DMS53 treated with DMSO at 0.1 percent for 48 hours (cell line): Measurements from ENCODE around the gene REEP6.

ENCODE experiments used
- DNase-seq: peaks from one replicate; lab custom pipeline; 2025; ENCODE audit not compliant: unreplicated experiment; lab: John Stamatoyannopoulos, UW

The REEP6 gene

DNA sequence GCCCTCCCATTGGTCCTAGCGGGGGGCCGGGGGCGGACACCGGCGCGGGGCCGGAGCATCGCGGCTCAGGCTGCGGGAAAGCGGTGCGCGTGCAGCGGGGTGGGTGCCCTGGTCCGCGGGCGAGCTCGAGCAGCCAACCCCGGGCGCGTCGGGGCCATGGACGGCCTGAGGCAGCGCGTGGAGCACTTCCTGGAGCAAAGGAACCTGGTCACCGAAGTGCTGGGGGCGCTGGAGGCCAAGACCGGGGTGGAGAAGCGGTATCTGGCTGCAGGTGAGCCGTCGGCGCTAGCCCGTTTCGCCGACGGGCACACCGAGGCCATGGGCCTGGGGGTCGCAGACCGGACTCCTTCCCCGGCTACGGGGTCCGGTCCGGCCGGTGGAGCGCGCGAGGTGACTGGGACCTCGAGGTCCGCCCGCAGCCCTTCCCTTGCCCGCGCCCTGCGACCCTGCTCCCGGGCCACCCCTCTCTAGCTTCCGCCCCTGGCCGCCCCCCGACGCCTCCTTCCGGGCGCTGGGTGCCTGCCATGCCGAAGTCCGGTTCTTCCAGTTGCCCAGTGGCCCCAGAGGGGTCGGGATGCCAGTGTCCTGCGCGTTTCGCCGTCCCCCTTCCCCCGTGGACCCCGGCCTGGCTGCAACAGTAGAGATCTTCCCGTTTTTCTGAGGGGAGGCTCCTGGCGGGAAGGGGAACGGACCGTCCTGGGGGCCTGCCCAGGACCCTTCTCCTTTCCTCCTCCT is at the start of gene REEP6:
Gene REEP6, plus strand, starts transcription at position 68 of the 735 bp plus-strand sequence. Its CDS starts 89 bp downstream, at position 157.
- no peak for DNase-seq

DNA sequence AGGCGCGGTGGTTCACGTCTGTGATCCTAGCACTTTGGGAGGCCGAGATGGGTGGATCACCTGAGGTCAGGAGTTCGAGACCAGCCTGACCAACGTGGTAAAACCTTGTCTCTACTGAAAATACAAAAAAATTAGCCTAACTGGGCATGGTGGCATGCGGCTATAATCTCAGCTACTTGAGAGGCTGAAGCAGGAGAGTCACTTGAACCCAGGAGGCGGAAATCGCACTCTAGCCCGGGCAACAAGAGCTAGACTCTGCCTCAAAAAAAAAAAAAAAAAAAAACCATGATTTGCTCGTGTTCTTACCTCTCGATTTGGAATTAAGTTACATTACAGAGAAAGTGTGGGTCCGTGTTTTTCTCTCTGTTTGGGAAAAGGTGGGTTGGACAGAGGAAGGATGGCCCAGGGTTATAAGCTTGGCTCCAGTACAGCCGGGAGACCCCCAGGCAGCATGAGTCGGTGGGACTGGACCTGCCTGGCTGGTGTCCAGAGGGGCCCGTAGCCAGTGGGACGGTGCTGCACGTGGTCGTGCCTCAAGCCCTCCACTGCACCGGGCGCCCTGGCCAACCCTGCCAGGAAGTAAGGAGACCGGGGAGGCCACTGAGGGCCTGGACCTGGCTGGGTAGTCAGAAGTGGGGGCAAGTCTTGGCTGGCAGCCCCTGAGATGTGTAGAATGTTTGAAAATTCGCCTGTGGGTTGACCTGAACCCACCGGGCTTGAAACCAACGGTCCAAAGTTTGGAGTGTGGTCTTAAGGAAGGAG is 49.1 kb upstream of the REEP6 start:
- no peak for DNase-seq

DNA sequence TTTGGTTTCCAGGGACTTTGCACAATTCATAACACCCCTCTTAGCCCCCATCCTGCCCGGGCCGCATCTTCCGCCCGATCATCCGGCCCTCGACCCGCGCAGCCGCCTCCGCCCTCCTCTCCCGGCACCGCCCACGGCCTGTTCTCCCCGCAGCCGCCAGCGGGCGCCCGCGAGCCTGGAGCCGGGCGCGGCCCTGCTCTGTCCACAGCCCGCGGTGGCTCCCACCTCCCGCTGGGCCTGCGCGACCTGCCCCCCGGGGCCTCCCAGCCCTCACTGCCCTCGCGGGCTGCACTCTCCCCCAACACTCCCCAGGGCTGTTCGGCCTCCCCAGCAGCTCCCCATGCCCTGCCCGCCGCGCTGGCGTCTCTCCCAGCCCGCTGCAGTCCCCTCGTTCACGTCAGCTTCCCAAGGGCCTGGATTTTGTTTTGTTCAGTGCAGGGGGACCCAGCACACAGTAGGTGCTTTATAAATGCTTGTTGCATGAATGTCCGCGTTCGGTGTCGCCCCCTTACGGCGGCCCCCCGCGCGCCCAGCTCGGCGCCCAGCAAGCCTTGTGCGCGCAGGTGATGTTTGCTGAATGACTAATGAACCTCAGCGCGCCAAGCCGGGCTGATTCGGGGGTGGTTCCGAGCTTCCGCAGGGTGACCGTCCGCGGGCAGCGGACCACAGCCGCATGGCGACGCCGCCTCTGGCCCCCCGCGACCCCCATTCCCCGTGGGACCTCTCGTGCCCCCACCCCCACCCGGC is 45.6 kb upstream of the REEP6 start:
- DNase-seq: peak; percentile 29

DNA sequence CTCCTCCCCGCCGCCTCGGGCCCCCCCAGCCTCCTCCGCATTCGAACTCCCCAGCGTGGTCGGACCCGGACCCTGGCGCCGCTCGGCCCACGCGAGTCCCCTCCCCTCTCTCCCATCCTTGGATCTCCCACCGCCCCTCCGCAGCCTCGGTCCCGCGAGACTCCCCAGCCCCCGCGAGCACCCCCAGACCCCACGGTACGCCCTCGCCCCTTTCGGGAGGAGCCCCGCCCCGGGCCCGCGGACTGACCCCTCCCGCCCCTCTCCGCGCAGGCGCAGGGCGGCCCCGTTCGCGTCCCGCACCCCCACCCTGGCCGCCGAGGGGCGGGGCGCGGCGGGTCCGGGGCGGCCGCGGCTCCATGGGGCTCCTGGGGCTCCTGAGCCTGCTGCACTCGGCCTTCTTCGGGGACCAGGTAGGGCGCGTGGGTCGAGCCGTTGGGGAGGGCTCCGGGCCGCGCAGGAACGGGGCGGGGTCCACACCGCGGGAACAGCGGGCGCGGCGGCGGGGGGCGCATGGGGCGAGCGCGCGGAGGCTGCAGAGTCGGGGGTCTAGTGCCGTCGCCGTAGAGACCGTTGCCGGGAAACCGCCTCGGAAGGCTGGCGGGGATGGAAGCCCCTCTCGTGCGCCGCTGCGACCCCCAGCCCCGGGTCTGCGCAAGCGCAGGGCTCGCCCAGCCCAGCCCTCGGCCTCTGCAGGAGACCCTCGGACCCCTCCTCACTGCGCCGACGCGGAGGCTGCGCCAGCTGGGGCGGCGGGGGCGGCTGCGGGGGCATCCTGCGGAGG is 44.9 kb upstream of the REEP6 start:
- DNase-seq: peak; percentile 15

DNA sequence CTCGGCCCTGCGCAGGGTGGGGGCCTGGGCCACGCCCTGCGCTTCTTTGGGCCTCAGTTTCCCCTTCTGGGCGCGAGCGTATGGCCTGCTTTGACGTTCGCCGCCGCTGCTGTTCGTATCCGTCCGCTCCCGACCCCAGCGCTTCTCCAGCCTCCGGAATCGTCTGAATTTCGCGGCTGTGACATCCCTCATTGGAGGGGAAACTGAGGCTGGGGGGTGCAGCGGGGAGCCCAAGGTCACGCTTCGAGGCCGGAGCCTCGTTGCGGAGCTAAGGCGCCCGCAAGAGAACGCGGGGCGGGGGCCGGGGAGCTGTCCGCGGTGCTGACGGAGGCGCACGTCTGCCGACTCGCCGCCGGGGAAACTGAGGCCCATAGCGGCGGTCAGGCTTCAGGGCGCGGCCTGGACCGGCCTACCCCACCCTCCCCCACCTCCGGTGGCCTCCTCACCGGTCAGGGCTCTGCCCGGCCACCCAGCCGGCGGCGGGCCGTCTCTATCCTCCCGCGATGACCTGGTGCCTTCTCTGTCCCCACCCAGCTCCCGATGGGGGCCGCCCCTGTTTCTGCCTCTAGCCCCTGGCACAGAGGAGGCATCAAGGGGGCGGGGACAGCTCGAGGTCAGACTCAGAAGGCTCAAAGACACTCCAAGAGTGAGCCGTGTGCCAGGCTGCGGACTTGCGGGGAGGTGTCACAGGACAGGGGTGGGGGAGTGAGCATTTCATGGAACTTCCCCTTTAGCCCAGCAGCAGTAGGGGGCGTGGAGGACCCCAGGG is 44.1 kb upstream of the REEP6 start:
- DNase-seq: no peak

DNA sequence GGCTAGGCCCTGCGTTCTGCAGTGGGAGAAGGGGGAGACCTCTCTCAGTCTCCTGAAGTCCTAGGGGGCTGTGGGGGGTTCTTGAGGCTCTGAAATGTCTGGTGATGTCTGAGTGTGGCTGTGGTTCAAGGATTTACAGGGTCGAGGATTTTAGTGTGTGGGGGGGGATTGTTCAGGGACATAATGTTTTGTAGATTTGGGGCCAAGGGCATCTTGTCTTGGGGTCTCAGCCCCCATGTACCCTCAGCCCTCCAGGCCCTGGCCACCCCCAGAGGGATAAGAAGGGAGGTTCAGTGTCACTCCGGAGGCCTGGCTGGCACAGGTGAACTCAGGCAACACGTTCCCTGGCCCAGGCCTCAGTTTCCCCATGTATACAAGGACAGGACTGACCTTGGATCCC is 43.5 kb upstream of the REEP6 start:
- DNase-seq: no peak

DNA sequence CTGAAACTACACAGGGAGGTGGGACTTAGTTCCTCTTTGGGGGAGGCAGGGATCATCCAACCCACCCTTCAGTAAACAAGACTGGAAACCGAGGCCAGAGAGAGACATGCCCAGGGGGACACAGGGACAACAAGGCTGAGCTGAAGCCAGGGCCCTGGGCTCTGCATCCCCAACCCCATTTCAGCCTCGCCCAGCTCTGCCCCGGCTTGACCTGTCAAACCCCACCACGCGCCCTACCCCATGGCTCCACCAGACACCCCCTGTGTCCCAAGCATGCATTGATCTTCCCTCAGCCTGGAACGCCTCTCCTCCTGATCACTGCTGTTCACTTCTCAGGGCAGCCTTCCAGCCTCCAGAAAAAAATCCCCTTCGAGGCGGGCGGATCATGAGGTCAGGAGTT is 43.0 kb upstream of the REEP6 start:
- DNase-seq: no peak

DNA sequence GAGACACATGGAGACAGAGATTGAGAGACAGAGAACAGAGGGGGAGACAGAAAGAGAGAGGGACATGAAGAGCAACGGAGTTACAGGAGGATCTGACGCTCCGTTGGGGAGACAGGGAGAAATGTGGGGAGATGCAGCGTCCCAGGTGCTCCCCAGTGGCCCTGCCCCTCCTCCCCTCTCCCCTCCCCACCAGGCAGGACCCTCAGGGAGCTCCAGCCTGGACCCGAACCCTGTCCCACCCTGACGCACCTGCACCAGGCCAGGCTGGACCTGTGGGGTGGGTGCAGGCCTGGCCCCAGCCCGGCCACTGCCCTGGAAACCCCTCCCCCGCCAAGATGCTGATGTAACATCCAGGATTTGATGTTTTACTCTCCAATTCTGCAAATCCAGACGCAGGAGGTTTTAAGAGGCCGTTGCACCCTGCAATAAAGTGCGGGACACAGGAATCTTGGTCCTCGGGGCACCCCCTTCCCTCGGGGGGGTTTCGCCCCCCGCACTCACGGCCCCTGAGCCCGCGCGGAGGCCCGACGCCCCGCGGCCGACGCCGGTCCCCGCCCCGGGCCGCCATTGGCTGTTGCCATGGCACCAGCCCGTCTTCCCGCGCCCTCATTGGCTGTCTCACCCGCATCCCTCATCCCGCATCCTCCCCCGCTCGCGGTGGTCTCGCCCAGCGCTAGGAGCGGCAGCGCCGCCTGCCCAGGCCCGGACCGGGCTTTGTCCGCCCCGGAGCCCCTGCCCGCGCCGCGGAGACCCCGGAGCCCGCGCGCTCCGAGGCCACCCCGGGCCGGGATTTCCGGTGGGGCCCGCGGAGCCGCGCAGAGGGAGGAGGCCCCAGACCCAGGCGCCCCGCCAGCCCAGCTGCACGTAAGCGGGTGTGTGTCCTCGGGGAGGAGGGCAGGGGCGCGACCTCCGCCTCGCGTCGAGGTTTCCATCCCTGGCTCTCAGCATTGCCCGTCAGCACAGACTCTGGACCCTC is 41.2 kb upstream of the REEP6 start, which contains the start of gene APC2:
Gene APC2, plus strand, starts transcription at position 655 of the 976 bp plus-strand sequence. CDS start 2,881 bp downstream, outside the sequence.
- DNase-seq: no peak

DNA sequence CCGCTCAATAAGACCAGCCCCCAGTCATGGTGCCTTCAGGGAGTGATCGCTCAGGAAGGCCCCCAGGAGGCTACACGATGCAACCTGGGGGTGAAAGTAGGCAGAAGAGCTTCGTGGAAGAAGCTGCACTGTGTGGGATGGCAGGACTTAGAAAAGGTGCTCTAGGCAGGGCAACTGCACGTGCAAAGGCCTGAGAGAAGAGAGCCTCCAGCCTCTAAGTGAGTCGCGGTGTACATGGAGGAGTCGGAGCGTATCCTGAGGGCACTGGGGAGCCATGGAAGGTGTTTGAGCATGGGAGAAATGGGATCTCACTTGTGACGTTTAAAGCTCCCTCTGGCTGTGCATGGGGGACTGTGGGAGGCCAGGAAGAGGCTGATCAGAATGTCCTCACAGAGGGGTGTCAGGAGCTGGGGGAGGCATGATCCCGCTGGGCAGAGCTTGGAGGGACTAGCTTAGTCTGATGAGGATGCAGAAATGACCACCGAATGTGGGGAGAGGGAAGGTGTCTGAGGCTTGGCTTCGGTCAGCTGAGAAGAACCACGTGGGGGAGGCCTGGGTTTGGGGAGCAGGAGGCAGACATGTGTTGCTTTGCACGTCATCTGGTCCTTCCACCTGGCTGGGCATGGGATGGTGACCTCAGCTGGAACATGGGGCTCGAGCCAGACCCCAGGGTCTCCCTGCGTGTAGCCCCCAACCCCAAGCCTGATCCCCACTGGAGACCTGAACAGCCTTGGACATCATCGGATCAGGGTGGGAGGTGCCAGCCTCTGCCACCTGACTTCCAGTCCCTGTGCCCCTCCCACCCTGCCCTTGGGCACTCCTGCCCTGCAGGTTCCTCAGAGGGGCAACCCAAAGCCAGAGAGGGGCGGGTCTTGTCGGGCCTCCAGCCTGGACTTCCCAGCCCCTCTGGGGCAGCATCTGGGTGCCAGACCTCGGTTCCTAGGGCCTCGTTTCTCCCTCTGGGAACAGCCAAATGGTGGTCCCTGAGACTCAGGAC is 39.9 kb upstream of the REEP6 start:
- no peak for DNase-seq

DNA sequence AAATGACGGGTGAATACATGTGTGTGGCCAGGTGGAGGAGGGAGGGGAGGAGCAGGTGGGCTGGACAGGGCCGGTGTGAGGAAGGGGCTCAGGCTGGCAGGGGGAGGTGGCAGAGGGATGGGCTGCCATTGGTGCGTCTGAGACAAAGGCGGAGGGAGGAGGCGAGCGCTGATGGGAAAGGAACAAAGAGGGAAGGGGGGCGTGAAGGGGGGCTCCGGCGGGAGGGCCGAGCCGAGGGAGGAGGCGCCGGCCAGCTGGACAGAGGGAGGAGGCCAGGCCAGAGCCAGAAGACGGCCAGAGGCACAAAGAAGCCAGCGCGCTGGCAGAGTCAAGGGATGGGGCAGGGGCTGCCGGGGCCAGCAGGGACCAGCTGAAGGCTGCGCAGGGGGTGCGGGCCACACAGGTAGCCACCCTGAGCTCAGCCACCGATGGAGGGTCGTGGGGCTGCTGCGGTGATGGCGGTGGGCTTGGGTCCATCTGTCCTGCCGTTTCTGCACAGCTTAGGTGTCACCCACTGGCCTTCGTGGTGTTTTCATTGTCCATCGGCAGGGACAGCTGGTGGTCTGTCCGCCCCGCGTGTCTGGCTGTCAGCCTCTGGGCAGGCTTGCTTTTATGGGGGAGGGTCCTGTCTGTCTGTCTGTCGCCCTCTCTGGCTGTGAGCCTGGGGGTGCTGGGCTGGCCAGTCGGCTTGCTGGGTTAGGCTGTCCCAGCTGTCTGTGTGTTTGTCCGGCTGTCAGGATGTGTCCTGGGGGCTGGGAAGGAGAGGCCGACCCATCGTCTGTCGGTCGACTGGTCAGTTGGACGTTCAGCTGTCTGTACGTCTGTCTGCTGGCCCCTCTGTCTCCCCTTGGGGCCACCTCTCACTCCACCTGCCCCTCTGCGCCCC is 38.8 kb upstream of the REEP6 start:
- no peak for DNase-seq

DNA sequence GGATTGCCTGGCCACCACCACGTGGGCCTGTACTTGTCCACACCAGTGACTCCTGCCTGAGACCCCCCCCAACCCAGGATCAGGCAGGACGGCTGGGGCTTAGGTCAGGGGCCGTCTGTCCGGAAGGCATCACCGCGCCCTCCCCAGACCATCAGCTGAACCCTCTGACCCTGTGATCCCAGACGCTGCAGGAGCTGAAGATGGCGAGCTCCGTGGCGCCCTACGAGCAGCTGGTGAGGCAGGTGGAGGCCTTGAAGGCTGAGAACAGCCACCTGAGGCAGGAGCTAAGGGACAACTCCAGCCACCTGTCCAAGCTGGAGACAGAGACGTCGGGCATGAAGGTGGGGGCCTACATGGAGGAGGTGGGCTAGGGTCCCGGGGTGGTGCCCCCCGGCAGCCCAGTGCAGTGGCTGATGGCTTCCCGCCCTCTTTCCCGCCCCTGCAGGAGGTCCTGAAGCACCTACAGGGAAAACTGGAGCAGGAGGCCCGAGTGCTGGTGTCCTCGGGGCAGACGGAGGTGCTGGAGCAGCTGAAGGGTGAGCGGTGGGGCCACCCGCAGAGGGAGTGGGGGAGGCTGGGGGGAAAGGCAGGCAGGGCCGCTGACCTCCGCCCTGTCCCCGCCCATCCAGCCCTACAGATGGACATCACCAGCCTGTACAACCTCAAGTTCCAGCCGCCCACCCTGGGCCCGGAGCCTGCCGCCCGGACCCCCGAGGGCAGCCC is 38.0 kb upstream of the REEP6 start:
- no peak for DNase-seq

DNA sequence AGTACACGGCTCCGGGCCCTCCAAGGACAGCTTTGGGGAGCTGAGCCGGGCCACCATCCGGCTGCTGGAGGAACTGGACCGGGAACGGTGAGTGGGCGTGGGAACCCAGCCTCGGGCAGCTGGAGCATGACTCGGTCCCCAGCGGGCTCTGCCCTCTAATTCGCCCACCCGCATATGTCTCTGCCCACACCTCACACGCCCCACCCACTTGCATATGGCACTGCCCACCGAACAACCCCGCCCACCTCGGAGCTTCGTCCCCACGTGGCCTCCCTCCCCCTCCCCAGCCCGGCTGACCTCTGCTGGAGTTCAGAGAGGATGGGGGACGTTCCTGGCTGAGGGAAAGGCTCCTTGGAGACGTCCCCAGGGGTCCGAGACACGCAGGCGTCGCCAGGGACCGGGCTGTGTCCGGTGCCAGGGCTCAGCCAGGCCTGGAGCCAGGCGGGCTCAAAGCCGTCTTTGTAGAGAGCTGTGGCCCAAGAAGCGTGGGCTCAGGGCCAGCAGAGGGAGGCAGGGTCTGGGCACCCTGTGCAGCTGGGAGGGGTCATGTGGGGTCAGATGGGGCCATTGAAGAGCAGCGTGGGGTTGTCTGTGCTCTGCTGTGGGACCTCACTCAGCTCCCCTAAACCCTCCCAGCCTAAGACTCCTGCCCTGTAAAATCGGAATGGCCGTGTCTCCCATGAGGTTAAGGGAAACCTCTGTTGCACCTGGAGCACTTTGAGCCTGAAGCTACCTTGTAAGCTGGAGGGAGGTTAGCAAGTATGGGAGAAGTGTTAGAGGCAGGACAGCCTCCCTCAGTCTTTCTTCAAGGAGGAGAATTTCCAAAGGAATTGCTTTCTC is 37.2 kb upstream of the REEP6 start:
- no peak for DNase-seq

DNA sequence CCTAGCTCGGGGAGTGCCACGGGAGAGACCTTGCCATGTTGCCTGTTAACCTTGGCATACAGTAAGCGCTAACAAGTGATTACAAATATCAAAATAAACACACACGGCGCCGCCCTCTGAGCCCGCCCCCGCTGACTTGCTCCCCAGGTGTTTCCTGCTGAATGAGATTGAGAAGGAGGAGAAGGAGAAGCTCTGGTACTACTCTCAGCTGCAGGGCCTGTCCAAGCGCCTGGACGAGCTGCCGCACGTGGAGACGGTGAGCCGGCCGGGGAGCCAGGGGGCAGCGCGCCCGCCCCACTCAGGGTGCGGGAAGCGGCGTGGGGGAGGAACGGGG is 36.0 kb upstream of the REEP6 start:
- peak; percentile 48 for DNase-seq

DNA sequence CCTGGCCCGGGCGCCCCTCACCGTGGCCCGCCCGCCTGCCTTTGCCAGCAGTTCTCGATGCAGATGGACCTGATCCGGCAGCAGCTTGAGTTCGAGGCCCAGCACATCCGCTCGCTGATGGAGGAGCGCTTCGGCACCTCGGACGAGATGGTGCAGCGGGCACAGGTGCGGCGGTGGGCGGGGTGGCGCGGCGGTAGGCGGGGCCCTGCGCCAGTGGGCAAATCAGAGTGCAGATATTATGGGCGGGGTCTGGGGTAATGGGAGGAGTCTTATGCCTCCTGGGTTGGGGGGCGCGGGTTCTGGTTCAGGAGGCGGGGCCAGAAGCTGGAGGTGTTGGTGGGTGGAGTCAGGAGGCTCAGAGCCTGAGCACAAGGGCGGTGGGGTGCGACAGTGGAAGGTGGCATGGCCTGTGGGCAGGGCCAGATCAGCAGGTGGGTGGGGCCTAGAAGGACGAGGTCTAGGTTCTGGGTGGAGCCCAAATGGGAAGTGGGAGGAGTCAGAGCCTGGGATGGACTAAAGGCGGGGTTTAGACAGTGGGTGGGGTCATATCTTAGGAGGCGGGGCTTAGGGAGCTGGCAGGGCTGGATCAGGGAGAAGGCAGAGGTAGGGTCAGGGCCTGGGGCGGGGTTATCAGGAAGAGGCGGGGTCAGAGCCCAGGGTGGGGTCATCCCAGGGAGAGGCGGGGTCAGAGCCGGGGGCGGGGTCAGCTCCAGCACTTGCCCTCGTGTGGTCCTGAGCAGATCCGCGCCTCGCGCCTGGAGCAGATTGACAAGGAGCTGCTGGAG is 35.5 kb upstream of the REEP6 start:
- DNase-seq: no peak
